Epithelial cell of prostate (primary cell): ENCODE measurements around the gene CYTH2.
"Not testable (repeated sequence)": the region's sequence is repeated elsewhere in the genome, so short reads cannot be mapped to it uniquely, and the experiment has no call there.

Experiments used
- DNase-seq: peaks from one replicate; pipeline ENCODE4 v3.0.0-alpha.2; 2011; ENCODE audit warnings: low read depth, low spot score
- H3K27ac ChIP-seq: fragments of 450-650 bp; 2 replicates; pipeline ENCODE4 v1.5.1; 2017; ENCODE audit warnings: mild to moderate bottlenecking

CYTH2 gene

DNA sequence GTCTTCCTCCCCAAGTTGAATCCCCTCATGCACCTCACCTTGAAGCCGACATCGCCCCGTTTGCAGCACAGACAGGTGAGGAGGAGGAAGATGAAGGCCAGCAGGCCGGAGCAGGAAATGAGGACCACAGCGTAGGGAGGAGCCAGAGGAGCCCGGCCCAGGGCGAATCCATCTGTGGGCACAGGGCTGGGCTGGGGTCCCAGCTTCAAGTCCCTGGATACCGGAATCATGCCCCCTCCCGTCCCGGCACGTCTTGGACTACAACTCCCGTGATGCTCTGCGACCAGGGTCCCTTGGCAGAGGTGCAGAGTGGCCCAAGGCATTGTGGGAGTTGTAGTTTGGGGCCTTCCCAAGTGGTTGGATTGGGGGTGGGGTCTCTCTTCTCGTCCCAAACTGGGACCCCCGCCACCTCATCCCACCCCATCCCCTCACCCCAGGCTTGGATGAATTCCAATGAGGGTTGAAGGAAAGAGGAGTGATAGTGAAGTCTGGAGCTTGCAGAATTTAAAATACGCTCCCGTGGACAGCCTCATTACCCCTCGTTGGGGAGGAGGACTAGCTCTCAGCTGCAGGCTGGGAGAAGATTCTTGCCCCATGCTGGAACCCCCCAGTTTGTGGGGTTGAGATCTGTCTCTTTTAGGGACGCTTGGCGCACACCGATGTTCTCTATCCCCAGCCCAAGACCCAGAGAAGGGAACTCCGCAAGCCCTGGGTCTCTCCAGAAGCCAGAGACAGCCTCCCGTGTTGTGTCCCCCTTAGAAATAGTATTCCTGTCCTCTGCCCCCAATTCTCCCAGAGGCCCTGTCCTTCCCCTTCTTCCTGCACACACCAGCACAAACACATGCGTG is 41.5 kb downstream of the CYTH2 start:
- no peak overlapping the region for H3K27ac ChIP-seq
- no peak for DNase-seq

DNA sequence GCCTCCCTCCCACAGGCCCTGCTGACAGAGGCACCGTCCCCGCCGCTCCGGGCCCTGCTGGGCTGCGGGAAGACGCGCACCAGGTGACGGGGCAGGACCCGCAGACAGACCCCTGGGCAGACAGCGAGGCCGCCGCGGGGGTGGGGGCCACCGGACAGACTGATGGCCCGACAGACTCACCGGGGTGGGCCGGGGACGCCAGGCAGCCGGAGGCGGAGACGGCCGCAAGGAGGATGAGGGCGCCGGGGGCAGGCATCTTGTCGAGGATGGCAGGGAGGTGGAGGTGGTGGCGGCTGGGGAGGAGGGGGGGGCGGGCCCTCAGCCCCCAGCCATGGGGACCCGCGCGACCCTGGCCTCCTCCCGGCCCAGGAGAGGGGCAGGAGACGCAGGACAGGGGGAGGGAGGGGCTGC is 42.2 kb downstream of the CYTH2 start:
- DNase-seq, result no peak
- H3K27ac ChIP-seq, result no peak overlapping the region

DNA sequence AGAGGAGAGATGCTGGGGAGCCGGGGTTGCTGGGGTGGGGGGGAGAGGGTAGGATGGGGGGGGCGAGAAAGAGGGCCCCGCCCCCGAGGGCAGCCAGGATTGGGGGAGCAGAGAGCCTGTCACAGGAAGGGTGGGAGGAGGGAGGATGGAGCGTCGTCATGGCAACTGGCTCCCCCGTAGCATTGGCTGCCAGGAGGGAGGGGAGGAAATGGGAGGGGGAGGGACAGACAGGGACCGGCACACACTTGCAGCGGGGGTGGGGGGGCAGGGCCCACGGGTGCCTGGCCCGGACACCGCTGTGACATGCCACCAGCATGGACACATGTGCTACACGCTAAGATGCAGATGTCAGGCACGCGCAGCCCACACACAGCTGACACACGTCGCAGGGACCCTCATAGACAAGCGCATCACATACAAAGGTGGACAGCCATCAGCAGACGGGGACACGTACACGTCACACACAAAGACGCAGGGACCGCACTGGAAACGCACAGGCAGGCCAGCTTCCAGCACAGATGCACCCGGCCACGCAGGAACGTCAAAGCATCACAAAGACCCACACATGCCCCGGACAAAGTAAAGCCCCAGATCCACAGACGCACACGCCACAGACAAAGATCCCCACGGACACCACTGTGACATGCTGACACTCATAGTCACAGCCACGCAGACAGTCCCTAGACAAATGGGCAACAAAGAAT is 42.8 kb downstream of the CYTH2 start, which contains the start of gene LMTK3:
LMTK3 (minus strand) TSS at position 36 of the 704 bp plus-strand sequence. CDS start 259 bp downstream, outside the sequence.
- no peak within 1 kb of the TSS for H3K27ac ChIP-seq
- DNase-seq, result no peak

DNA sequence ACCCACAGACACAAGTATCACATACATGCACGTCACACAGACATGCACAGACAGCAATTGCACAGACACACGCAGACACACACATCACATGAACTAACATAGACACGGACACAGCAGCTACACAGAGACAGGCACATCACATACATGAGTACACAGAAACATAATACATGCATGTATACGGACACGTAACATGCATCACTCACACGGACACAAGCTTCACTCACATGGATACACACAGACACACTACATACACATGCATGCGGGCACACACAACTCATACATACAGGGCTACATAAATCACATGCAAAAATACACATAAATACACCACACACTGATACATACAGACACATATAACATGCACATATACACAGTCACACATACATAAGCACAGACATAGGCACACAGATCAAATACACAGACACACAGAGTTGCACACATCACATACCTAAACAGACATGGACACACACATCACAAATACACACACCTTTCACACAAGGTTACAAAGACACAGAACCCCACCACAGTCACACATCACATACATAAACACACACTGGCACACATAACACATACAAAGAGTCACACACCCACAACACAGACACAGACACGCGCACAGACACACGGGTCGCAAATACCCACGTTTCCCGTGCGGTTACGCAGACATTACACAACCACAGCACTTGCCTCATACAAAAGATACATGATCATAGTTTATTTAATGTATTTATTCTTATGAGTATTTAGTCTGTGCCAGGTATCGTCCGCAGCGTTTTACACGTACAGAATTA is 43.5 kb downstream of the CYTH2 start:
- DNase-seq, result no peak
- no peak overlapping the region for H3K27ac ChIP-seq

DNA sequence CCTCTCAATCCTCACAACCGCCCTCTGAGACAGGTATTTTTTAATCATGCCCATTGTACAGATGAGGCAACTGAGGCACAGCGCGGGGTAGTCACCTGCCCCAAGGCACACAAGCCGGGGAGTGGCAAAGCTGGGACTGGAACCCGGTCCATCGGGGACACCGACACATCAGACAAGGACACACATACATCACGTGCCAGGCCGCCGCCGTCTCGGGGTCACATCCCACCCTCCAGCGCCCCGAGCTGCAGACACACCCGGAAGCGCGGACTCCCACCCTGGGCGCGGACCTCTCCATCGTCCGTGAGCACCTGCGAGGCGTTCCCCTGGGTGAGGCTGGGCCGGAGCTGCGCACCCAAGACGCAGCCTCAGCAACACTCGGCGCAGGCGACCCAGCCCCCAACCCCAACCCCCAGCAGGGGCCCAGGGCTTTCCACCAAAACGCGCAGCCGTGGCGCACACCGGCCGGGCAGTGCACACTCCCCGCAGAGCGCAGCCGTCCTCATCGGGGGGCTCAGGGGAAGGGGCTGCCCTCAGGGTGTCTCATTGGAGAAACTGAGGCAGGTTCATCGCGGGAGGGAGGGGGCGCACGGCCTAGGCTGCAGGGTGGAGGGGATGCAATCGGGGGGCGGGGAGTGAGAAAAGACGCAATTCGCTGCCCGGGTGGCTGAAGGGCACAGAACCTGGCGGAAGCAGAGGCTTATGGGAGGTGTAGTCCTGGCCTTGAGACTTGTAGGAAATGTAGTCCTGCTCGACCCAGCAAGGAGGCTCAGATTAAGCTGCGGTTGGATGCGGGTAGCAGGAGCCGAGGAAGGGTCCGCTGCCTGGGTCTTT is 44.3 kb downstream of the CYTH2 start:
- DNase-seq, result no peak

DNA sequence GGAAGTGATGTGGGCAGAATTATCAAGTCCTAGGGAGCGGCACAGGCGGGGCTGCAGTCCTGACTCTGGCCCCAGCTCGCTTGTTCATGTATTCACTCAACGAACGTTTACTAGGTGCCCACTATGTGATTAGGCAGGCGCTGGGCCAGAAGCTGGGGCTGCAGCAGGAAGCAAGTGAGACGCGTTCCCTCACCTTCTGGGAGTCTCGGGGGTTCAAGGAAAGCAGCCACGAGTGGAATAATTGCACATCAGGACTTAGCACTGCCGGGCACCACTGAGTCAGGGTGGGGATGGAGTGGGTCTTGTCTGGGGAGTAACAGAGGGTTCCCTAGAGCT is 44.9 kb downstream of the CYTH2 start:
- DNase-seq, result no peak

More for the DNA sequence above, 44.3 kb downstream of the CYTH2 start:
- H3K27ac ChIP-seq, result no peak overlapping the region

DNA sequence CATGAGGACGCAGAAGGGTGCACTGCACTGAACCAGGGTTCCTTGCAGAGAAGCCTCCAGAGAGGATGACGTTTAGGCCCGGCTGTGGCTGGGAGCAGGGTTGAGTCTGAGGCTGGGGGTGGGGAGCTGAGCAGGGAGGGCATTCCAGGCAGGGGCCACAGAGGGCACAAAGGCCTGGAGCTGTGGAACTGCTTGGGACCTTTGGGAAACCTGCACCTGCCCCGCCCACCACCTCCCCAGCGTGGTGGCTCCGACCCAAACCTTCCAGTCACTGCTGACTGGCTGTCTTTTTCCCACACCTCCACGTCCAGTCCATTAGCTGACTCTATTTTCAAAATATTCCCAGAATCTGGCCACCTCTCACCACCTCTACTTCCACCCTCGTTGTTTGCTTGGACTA is 47.4 kb downstream of the CYTH2 start:
- no peak for DNase-seq
- H3K27ac ChIP-seq, result no peak overlapping the region

More for the DNA sequence above, 44.9 kb downstream of the CYTH2 start:
- H3K27ac ChIP-seq, result no peak overlapping the region

DNA sequence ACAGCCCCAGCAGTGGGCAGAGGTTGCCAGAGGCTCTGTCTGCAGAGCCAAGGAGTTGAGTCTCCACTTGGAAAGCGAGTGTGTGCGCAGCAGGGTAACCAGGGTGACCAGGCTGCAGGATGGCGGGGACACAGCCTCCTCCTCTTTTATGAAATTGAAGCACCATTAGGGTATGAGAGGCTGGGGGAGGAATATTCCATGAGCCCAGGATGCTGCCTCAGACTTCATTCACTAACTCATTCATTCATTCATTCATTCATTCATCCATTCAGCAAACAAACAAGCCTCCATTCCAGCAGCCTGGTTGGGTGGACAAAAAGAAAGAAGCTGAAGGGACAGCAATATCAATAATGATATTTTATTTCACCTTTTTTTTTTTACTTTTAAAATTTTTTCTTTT is 49.0 kb downstream of the CYTH2 start:
- DNase-seq, result no peak
- no peak overlapping the region for H3K27ac ChIP-seq

DNA sequence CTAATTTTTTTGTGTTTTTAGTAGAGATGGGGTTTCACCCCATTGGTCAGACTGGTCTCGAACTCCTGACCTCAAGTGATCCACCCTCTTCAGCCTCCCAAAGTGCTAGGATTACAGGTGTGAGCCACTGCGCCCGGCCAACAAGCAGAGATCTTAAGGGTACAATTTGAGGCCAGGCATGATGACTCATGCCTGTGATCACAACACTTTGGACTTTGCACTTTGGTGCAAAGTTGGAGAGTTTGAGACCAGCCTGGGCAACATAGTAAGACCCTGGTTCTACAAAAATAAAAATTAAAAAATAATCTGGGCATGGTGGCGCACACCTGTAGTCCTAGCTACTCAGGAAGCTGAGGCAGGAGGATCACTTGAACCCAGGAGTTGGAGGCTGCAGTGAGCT is 50.3 kb downstream of the CYTH2 start:
- DNase-seq, H3K27ac ChIP-seq: not testable (repeated sequence)

DNA sequence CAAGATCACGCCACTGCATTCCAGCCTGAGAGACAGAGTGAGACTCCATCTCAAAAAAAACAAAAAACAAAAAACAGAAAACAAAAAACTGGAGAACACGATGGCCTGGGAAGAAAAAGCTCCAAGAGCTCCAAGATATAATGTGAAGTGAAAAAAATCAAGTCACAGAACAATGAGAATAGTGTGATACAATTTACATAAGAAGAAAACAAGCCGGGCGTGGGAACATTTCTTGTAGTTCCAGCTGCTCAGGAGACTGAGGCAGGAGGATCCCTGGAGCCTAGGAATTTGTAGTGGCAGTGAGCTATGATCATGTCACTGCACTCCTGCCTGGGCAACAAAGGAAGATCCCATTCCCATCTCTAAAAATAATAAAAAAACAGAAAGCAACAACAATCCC is 51.0 kb downstream of the CYTH2 start:
- no peak for DNase-seq
- no peak overlapping the region for H3K27ac ChIP-seq

DNA sequence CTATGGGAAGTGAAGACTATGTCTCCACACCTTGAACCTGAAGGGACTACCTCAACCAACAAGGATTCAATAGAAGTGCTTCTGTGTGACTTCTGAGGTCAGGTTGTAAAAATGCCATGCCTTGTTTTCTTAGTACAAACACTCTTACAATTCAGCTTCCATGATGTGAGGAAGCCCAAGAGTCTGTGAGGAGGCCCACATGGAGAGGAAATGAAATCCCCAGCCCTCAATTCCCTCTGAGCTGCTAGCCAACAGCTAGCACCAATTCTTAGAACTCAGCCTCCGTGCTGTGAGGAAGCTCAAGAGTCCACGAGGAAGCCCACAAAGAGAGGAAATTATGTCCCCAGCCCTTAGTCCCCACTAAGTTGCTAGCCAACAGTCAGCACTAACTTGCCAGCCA is 55.1 kb downstream of the CYTH2 start:
- no peak overlapping the region for H3K27ac ChIP-seq
- no peak for DNase-seq

DNA sequence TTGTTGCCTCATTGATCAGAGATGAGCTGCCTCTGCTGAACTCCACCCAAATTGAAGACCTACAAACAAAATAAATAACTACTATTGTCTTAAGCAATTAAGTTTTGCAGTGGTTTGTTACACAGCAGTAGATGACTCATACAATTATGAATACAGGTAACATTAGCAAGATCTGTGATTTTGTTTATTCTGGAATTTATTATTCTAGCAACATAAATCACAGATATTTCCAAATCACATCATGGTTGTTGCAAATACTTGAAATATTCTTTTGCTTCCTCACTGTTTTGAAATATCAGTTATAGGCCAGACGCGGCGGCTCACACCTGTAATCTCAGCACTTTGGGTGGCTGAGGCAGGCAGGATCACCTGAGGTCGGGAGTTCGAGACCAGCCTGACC is 55.6 kb downstream of the CYTH2 start:
- H3K27ac ChIP-seq, result no peak overlapping the region
- no peak for DNase-seq

DNA sequence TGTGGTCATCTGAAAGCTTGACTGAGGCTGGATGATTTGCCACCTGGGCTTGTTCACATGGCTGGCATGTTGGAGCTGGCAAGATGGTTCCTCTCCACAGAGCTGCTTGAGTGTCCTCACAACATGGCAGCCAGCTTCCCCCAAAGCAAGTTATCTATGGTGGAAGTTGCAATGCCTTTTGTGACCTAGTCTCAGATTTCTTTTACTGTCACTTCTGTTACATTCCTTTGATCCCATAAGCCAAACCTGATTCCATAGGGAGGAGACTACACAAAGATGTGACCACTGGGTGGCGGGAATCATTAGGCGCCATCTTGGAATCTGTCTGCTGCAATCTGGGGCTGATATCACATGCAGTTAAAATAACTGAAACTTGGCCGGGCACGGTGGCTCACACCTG is 60.0 kb downstream of the CYTH2 start:
- DNase-seq, result no peak
- H3K27ac ChIP-seq, result no peak overlapping the region

DNA sequence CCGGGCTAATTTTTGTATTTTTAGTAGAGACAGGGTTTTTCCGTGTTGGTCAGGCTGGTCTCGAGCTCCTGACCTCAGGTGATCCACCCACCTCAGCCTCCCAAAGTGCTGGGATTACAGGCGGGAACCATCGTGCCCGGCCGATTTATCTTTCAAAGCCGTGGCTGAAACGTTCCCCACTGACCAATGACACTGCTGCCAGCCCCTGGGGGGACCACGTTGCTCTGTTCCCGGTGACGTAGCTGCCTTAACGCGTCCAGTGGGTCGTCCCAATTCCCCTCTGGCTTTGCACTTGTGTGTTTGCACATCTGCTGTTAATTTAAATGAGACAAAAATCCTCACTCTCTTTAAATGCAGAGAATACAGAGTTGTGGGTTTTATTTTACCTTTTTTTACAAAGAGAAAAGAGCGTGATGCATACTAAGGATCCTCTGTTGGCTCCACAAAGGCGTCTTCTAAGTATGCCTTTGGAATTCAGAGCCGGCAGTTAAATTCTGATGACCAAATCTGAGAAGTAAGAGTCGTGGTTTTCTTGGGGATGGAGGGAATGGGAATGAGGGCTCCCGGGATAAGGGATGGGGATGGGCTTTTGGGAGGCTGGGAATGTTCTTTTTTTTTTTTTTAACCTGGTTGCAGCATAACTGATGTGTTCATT is 61.0 kb downstream of the CYTH2 start:
- DNase-seq, result no peak
- no peak overlapping the region for H3K27ac ChIP-seq

DNA sequence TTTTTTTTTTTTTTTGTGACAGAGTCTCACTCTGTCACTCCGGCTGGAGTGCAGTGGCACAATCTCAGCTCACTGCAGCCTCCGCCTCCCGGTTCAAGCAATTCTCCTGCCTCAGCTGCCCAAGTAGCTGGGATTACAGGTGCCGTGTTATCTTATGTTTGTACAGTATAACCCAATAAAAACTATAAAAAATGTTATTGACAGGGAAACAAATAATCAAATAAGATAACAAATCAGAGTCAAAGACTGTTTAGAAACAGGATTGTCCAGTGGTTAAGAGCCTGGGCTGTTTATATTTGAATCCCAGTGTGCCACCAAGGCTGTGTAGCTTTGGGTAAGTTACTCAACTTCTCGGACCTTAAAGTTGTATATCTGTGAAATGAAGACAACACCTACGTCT is 61.6 kb downstream of the CYTH2 start:
- no peak for DNase-seq
- H3K27ac ChIP-seq, result no peak overlapping the region
